GM23248 (cell line): ENCODE data around the gene GAS7. TPM values are rescaled to one million over a fixed set of nuclear protein-coding genes. Genes with fewer than 3 reads are reported as not detected.

ENCODE experiments used
- DNase-seq: peaks from one replicate; pipeline ENCODE4 v3.0.0-alpha.2; 2015
- H2AFZ ChIP-seq: fragments of 200-600 bp; sonication (generic); 2 replicates; pipeline ENCODE4 v1.6.1; 2016; ENCODE audit warnings: antibody characterized with exemption
- H3F3A ChIP-seq: fragments of 200-600 bp; sonication (generic); 2 replicates; pipeline ENCODE4 v1.6.1; 2016; ENCODE audit warnings: mild to moderate bottlenecking, antibody characterized with exemption, mixed run types; ENCODE audit not compliant: insufficient read depth
- H3K27ac ChIP-seq: fragments of 200-600 bp; sonication (generic); 2 replicates; pipeline ENCODE4 v1.5.1; 2016; ENCODE audit warnings: mild to moderate bottlenecking
- H3K27me3 ChIP-seq: fragments of 200-600 bp; sonication (generic); replicated peaks from 2 replicates; pipeline ENCODE4 v1.6.1; 2016; ENCODE audit warnings: mild to moderate bottlenecking; ENCODE audit not compliant: insufficient read depth
- H3K36me3 ChIP-seq: fragments of 200-600 bp; sonication (generic); 2 replicates; pipeline ENCODE4 v1.6.1; 2016; ENCODE audit warnings: low read depth, mild to moderate bottlenecking
- H3K4me1 ChIP-seq: fragments of 200-600 bp; sonication (generic); 2 replicates; pipeline ENCODE4 v1.6.1; 2016; ENCODE audit warnings: mild to moderate bottlenecking; ENCODE audit not compliant: insufficient read depth
- H3K4me2 ChIP-seq: fragments of 200-600 bp; sonication (generic); one replicate; pipeline ENCODE4 v1.6.1; 2016; ENCODE audit warnings: mild to moderate bottlenecking; ENCODE audit not compliant: unreplicated experiment
- H3K4me3 ChIP-seq: fragments of 200-600 bp; sonication (generic); 2 replicates; pipeline ENCODE4 v1.5.1; 2016; ENCODE audit warnings: mild to moderate bottlenecking
- H3K79me2 ChIP-seq: fragments of 200-600 bp; sonication (generic); 2 replicates; pipeline ENCODE4 v1.6.1; 2016; ENCODE audit warnings: mild to moderate bottlenecking; ENCODE audit not compliant: insufficient read depth
- H3K9ac ChIP-seq: fragments of 200-600 bp; sonication (generic); 2 replicates; pipeline ENCODE4 v1.6.1; 2016; ENCODE audit warnings: mild to moderate bottlenecking
- H3K9me2 ChIP-seq: fragments of 200-600 bp; sonication (generic); 2 replicates; pipeline ENCODE4 v1.6.1; 2016; ENCODE audit warnings: mixed run types, mild to moderate bottlenecking, moderate library complexity; ENCODE audit not compliant: insufficient read depth
- H3K9me3 ChIP-seq: fragments of 200-600 bp; sonication (generic); one replicate; pipeline ENCODE4 v1.6.1; 2017; ENCODE audit warnings: low read depth
- H4K20me1 ChIP-seq: fragments of 200-600 bp; sonication (generic); 2 replicates; pipeline ENCODE4 v1.6.0; 2016; ENCODE audit not compliant: insufficient read depth
- EZH2 ChIP-seq: fragments of 200-600 bp; sonication (generic); IDR thresholded peaks from 2 replicates; pipeline ENCODE4 v1.6.1; 2018; ENCODE audit warnings: antibody characterized with exemption, mild to moderate bottlenecking; ENCODE audit not compliant: insufficient read depth, poor library complexity, severe bottlenecking
- EZH2phosphoT487 ChIP-seq: fragments of 200-600 bp; sonication (generic); IDR thresholded peaks from 2 replicates; pipeline ENCODE4 v1.6.1; 2018; ENCODE audit warnings: antibody characterized with exemption, moderate library complexity, mild to moderate bottlenecking, low read depth; ENCODE audit not compliant: insufficient read depth
- WGBS, 2 experiments: methylation state at CpG; one replicate each; pipeline ENCODE4 v1.1.6; 2015 to 2017; ENCODE audit warnings: low lambda C conversion rate in 2 of 2, low coverage in 1 of 2; ENCODE audit errors: missing lambda C conversion rate in 2 of 2; 5-methylcytosine and 5-hydroxymethylcytosine counted together
- in situ Hi-C: fragments of 300-500 bp; cut with MboI; formaldehyde crosslinking; loops from 2 replicates; pipeline ENCODE4 v1.15.0; 2020
- polyA plus RNA-seq: library from polyadenylated mRNA; unstranded; fragments of >200 nt; fragmentation: Nextera tagmentation; extraction: Ambion mirVana; gene quantifications from 2 replicates; pipeline ENCODE4 v1.2.1, GENCODE V29; 2016
- total RNA-seq: library from RNA; depleted of rRNA; stranded (reverse); fragments of >200 nt; shearing (Covaris generic); gene quantifications from 2 replicates; pipeline ENCODE4 v1.2.3, GENCODE V29; 2014

The GAS7 gene
- total and polyA plus RNA-seq, 2 experiments from 2014 or later, result 6.7 to 13.4 TPM

DNA sequence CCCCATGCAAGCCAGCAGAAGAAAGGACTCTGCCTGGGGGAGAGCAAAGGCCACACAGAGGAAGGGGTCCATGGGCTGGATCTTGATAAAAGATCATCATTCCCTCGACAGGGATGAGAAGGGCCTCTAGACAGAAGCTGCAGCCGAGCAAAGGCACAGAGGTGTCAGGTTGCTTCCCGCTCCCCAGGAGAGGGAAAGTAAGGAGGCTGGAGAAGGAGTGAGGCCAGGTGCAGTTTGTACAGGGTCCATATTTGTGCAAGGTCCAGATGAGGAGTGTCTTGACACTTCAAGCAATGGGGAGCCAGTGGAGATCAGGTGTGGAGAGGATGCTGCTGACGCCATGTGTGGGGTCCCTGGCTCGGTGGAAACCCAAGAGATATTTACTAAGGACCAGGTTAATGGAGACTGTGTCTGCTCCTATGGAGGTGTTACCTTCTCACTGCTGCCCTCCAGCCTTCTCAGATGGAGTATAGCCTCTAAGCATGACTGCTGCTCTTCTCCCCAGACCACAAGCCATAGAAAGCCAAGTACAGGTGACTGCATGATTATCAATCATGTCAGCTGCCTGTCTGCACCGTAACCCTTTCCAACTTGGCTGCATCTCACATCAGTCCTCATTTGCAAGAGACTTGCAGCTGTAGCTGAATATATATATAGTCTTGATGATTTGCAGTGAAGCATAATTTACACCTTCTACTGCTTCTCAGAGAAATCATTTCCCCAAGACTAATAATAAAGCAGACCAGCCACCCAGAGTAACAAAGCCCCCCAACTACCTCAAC, 21.1 kb downstream of the GAS7 start:
- Histone ChIP-seq H3K79me2 (peaks cover 39% of the 10 kb centered on the region), H3K27me3 (no peaks in the 10 kb centered on the region), H2AFZ (peak overlapping the region; percentile 57; the same call in 1 of the 2 replicates), H3K9ac (peak overlapping the region; percentile 87), H3K4me3 (peak overlapping the region; percentile 51), H3F3A (peaks cover 42% of the 10 kb centered on the region), H3K36me3 (no peaks in the 10 kb centered on the region), H3K9me2 (no peaks in the 10 kb centered on the region), H3K9me3 (no peaks in the 10 kb centered on the region), H3K4me2 (peak overlapping the region; percentile 78), H3K4me1 (peaks cover 43% of the 10 kb centered on the region), H3K27ac (peak overlapping the region; percentile 98), H4K20me1 (no peaks in the 10 kb centered on the region)
- 70 to 71% methylated on average over 6 of the region's 6 CpGs for WGBS, 2 experiments
- no peak for DNase-seq
- TF ChIP-seq EZH2phosphoT487, result no peak
- no peak for TF ChIP-seq EZH2
- in situ Hi-C loops, result no loop called here

DNA sequence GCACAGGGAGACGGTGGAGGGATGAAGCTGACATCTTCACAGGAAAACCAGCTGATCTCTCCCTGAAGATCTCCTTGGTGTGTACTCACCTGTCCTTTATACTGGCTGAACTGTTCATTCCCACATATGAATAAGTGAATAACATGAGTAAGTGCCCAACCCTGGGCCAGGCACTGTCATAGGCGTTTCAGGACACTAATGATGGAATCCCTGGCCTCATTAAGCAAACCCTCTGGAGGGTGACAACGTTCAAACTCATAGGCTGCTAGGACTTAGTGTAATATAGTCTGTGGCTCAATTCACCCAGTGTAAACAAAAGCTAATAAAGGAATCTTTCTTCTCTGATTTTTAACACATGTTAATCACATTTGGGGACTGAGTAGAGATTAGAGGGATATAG, 24.5 kb downstream of the GAS7 start:
- Histone ChIP-seq H4K20me1 (no peaks in the 10 kb centered on the region), H3F3A (peaks cover 37% of the 10 kb centered on the region), H3K9me2 (no peaks in the 10 kb centered on the region), H3K4me1 (peaks cover 44% of the 10 kb centered on the region), H3K9ac (no peak overlapping the region), H3K9me3 (no peaks in the 10 kb centered on the region), H3K4me2 (no peak overlapping the region), H3K27me3 (no peaks in the 10 kb centered on the region), H3K36me3 (no peaks in the 10 kb centered on the region), H2AFZ (no peak overlapping the region), H3K4me3 (no peak overlapping the region), H3K79me2 (peaks cover 15% of the 10 kb centered on the region), H3K27ac (no peak overlapping the region)
- no peak for DNase-seq
- WGBS, 2 experiments, result 56 to 61% methylated on average over 3 of the region's 3 CpGs
- TF ChIP-seq EZH2phosphoT487 (no peak), EZH2 (no peak)
- in situ Hi-C loops, result no loop called here

DNA sequence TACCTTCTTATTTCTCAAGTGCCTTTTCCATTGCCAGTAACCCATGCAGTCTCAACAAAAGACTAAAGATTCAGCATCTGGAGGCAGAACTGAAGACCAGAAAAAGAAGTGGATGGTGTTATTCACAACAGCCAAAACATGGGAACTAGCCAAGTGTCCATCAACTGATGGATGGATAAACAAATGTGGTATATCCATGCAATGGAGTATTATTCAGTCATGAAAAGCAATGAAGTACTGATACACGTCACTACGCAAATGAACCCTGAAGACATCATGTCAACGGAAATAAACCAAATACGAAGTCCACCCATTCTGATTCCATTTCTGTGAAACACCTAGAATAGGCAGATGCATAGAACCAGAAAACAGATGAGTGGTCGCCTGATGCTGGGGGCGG, 25.6 kb downstream of the GAS7 start:
- 97 to 98% methylated on average over 6 of the region's 6 CpGs for WGBS, 2 experiments
- TF ChIP-seq EZH2, result no peak
- no peak for TF ChIP-seq EZH2phosphoT487
- no peaks in the 10 kb centered on the region for H3K9me3 ChIP-seq
- peaks cover 27% of the 10 kb centered on the region for H3F3A ChIP-seq
- no peak for DNase-seq
- H3K4me3 ChIP-seq, result no peak overlapping the region
- H4K20me1 ChIP-seq, result no peaks in the 10 kb centered on the region
- peaks cover 33% of the 10 kb centered on the region for H3K4me1 ChIP-seq
- no peaks in the 10 kb centered on the region for H3K27me3 ChIP-seq
- H3K36me3 ChIP-seq, result no peaks in the 10 kb centered on the region
- in situ Hi-C loops, result no loop called here
- H3K27ac ChIP-seq, result no peak overlapping the region
- no peak overlapping the region for H2AFZ ChIP-seq
- no peaks in the 10 kb centered on the region for H3K9me2 ChIP-seq
- H3K4me2 ChIP-seq, result peak overlapping the region; percentile 75
- H3K9ac ChIP-seq, result no peak overlapping the region
- H3K79me2 ChIP-seq, result peaks cover 14% of the 10 kb centered on the region

DNA sequence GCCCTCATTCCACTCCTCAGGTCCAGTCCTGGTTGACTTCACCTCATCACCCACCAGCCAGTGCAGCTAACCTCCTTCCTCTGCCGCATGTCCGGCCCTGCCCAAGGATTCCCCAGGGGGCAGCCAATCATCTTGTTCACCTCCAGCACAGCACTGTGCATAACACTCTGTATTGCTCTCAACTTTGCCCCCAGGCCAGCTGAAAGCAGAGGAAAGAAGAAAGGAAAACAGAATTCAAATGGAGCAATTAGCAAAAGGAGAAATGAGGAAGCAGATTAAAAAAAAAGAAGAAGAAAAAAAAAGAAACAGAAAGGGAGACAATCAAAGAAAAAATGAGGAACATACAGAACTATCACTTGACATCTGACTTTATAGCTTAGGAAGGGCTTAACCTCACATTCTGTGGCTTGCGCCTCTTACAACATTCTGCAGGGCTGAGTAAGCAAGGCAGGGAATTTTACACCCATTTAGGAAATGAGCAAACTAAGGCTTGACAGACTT, 26.1 kb downstream of the GAS7 start:
- in situ Hi-C loops, result no loop called here
- H3K4me2 ChIP-seq, result peak overlapping the region; percentile 75
- H3K27me3 ChIP-seq, result no peaks in the 10 kb centered on the region
- no peaks in the 10 kb centered on the region for H4K20me1 ChIP-seq
- 10 to 20% methylated on average over 3 of the region's 3 CpGs for WGBS, 2 experiments
- H3K9ac ChIP-seq, result no peak overlapping the region
- H3K36me3 ChIP-seq, result no peaks in the 10 kb centered on the region
- peaks cover 14% of the 10 kb centered on the region for H3K79me2 ChIP-seq
- no peak overlapping the region for H2AFZ ChIP-seq
- no peaks in the 10 kb centered on the region for H3K9me3 ChIP-seq
- no peak for TF ChIP-seq EZH2phosphoT487
- no peak for TF ChIP-seq EZH2
- no peak overlapping the region for H3K27ac ChIP-seq
- 0 out of 2 replicates have a peak overlapping the region, but pooled peaks have one; percentile 31 for H3K4me3 ChIP-seq
- peaks cover 28% of the 10 kb centered on the region for H3K4me1 ChIP-seq
- H3F3A ChIP-seq, result peaks cover 22% of the 10 kb centered on the region
- H3K9me2 ChIP-seq, result no peaks in the 10 kb centered on the region
- peak; percentile 67 for DNase-seq
